SK-MEL-5 (cell line): ENCODE data around the gene DRAM1. TPM values are rescaled to one million over a fixed set of nuclear protein-coding genes. Genes with fewer than 3 reads are reported as not detected.
A peak's percentile ranks its signal among the peaks of the same experiment; 100 is the strongest.
"Not testable (repeated sequence)": the region's sequence is repeated elsewhere in the genome, so short reads cannot be mapped to it uniquely, and the experiment has no call there.

ENCODE experiments used
- DNase-seq: peaks from one replicate; pipeline ENCODE4 v3.0.0-alpha.2; 2016; ENCODE audit warnings: low read depth, low spot score
- in situ Hi-C: cut with HindIII; loops from 2 replicates; pipeline ENCODE4 v1.10.0; 2016; ENCODE audit warnings: low sequenced_read_pairs, high pct_unique_total_duplicates, low pct_unique_long_range_greater_than_20kb
- total RNA-seq: library from RNA; depleted of rRNA; stranded (reverse); fragments of >200 nt; shearing (Covaris generic); gene quantifications from 2 replicates; pipeline ENCODE4 v1.2.3, GENCODE V29; 2014

The DRAM1 gene
- total RNA-seq, 1 experiment from 2014 or later, result 9.3 TPM

DNA sequence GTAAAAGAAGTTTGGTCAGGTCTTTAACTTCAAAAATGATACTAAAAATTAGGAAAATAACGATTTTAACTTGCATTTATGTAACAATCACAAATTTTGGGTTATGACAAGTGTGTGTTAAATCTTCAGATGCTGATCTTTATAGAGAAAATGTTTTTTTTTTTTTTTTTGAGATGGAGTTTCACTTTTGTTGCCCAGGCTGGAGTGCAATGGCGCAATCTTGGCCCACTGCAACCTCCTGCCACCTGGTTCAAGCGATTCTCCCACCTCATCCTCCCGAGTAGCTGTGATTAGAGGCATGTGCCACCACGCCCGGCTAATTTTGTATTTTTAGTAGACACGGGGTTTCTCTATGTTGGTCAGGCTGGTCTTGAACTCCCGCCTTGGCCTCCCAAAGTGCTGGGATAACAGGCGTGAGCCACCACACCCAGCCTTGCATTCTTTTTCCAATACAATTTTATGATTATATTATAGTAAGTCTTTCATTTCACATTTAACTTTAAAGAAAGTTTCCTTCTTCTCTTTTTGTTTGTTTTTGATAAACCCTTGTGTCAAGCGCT lies 7.5 kb downstream of the DRAM1 start:
- in situ Hi-C loops, DNase-seq: not testable (repeated sequence)

- in situ Hi-C loops, result no loop called here
- no peak for DNase-seq
Measured at GRCh38 chr12:101885912-101886561, 8.7 kb downstream of the DRAM1 start.

DNA sequence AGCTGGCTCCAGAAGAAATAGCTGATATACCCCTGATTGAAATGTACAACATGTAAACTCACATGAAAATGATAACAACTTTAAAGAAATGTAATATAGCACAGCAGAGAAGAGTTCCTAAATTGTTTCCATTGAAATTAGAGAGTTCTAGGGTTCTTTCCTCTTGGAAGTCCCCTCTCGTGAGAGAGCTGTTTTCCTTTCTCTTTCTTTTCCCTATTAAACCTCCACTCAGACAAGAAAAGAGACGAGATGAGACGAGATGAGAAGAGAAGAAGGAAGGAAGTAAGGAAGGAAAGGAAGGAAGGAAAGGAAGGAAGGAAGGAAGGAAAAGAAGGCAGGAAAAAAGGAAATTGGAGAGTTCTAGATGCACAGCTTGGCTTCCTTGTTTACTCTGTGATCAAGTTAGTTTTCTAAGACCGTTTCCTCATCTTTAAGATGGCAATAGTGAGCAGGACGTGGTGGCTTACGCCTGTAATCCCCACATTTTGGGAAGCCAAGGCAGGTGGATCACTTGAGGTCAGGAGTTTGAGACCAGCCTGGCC lies 11.9 kb downstream of the DRAM1 start:
- in situ Hi-C loops, result no loop called here

DNA sequence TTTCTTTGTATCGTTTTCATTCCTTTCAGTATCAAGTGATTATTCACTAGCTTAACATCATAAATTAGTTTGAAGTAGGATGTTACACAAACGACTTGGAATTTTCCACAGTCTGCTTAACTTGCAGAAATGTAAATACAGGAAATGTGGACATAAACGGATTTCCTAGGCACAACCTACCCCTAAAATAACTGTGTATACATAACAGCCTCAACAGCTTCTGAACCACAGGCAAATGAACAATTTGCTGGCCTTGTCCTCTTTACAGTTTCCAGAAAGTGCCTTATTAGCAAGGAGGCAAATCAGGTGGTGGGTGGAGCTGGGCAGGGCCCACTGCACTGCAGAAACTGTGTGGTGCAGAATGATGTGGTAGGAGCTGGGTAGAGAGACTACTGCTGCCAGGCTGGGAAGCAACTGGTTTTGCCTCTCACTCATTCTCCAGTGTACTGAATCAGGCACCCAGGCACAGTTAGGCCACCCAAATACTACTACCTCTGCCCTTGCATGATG lies 14.1 kb downstream of the DRAM1 start:
- in situ Hi-C loops, result no loop called here
- no peak for DNase-seq

More for the DNA sequence above, 11.9 kb downstream of the DRAM1 start:
- no peak for DNase-seq

DNA sequence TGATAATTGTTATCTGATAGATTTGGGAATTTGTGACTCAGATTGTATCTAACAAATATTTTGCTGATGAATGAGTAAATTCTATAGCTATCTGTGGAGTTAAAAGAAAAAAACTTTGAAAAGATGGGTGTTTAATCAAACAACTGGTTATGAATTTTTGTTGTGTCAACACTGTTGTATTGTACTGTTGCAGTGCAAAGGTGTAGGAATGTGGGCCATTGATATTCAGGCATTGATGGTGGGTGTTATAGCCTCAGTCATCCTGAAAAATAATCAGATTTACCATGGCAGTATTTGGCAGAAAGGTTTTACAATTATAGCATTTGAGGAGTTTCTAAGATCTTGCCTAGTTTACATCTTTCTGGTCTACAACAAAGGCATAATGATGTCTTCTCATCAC lies 15.4 kb downstream of the DRAM1 start:
- in situ Hi-C loops, result no loop called here

GRCh38 chr12:101901777-101902176 lies 24.4 kb downstream of the DRAM1 start:
- no peak for DNase-seq
- in situ Hi-C loops, result no loop called here

More for the DNA sequence above, 15.4 kb downstream of the DRAM1 start:
- no peak for DNase-seq

DNA sequence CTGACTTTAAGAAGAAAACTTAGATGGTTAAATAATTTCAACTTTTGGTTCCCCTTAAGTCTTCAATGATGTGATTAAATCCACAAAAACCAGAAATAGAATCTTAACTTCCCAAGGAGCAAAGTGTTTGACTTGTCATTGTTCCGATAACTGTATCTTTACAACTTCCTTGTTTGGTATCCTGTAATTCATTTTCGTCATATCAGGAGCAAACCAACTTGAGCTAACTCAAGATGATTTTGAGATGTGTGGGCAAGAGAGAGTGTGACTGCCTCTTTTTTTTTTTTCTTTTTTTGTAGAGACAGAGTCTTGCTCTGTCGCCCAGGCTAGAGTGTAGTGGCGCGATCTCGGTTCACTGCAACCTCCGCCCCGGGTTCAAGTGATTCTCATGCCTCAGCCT lies 25.3 kb downstream of the DRAM1 start:
- in situ Hi-C loops, result no loop called here
- no peak for DNase-seq

DNA sequence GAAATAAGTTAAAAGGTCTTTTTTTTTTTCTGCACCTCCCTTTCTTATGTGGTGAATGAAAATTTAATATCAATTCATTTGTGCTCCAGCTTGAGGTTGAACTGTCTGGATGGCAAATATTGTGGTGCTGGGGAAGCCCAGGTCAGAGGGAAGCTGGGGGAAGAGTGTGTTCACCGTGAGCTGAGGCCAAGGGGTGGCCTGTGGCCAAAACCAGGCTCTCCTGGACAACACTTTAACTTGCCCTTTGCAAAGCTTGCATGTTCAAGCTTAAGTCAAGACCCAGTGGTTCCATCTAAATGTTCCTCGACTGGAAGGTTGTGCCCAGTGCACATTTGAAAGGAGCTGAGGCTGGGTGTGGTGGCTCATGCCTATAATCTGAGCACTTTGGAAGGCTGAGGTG lies 28.8 kb downstream of the DRAM1 start:
- in situ Hi-C loops, result no loop called here
- DNase-seq, result no peak

DNA sequence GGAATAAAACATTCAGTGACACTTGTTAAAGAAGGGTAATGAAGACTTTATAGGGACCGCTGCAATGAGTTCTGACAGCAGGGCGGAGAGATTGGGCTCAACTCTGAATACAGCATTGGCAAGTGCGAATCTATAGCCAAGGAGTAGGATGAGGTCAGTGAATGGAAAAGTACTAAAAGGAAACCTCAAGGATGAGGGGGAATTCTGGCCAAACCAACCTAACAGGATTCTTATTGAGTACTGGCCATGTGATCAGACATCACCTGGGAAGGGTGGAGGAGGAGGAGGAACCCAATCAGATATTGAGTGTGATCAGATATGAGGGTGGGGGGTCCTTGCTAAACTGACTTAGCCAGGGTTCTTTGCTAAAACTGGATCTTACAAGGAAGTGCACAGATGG lies 31.0 kb downstream of the DRAM1 start:
- in situ Hi-C loops, result no loop called here

DNA sequence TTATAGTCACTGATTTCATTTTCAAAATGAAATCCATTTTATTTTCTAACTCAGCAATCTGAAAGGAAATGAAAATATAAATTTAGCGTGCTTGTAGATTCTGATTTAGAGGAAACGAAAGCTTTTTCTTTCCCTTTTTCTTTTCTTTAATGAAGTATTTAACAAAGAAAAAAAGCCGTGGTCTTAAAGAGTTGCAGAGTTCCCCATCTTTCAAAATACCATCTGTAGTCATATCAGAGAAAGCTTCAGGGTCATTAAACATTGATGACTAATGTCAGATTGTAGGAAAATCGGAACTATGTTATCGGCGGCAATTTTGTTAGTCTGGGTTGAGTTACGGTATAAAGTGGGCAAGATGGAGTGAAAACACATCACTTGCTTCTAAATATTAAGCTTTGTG lies 32.3 kb downstream of the DRAM1 start:
- in situ Hi-C loops, result no loop called here
- DNase-seq, result no peak

More for the DNA sequence above, 31.0 kb downstream of the DRAM1 start:
- DNase-seq, result no peak

DNA sequence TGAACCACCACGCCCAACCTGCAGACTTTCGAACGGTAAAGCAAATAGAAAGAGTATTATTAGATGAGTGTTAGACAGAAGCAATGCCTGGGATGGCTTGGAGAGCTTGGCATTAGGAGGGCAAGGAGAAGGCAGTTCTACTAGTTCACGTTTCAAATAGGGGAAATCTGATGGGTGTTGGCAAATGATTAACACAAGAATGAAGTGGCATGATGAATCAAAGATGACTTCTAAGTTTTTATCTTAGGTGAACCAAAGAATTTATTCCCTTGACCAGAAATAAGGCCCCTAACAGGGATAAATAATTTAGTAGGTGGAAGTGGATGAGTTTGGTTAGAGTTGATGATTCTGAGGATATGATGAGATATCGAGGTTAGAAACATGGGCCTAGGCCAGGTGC lies 38.5 kb downstream of the DRAM1 start:
- DNase-seq, result no peak
- in situ Hi-C loops, result no loop called here

DNA sequence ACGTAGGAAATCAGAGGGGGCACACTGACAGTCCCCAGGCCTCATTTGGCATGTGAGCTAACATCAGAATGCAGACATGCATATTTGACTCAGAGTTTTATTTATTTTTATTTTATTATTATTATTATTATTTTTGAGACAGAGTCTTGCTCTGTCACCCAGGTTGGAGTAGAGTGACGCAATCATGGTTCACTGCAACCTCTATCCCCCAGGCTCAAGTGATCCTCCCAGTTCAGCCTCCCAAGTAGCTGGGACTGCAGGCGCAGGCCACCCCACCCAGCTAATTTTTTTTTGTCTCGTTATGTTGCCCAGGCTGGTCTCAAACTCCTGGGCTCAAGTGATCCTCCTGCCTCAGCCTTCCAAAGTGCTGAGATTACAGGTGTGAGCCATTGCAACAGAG lies 41.4 kb downstream of the DRAM1 start:
- DNase-seq, in situ Hi-C loops: not testable (repeated sequence)

GRCh38 chr12:101919447-101919846 lies 42.1 kb downstream of the DRAM1 start:
- in situ Hi-C loops, result no loop called here
- DNase-seq, result no peak

DNA sequence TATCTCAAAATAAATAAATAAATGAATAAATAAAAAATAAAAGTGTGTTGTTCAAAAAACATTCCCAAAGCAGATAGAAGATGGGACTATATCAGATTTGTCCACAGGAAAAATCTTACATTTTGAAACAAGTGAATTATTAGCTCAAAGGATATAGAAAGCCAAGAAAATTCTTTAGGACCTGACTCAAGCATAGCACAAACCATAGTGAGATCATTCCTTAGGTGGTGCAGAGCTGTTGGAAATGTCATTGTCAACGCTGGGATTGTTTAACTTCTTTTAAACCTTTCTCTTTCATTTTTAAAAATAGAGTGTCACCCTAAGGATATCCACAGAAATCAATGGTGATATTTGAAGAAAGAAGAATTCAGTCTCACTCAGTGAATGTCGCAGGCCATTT lies 43.5 kb downstream of the DRAM1 start:
- no peak for DNase-seq
- in situ Hi-C loops, result no loop called here

DNA sequence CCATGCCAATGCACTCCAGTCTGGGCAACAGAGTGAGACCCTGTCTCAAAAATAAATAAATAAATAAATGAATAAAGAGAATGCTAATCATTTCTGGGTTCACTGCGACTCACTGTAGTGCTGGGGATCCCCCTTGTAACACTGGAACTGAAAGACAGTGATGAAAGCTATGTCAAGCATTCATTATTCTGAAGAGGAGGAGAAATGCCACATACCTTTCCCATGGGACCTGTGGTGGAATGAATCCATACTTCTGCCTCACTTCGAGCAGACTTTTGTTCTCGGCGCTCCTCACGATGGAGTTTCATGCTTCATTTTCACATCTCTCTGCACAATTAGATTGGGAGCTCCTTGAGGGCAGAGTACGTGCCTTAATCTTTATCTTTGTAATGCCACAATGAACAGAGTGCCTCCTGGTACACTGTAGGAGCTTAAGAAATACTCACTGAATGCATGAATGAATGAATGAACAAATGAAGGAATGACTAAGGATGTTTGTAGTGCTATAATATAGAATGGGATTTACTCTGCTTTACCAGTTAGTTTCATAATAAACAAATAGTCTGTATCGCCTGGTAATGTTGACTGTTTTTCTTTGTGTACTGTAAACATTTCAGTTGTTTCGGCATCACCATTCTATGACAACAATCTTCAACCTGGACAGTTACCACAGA lies 45.8 kb downstream of the DRAM1 start:
- in situ Hi-C loops, result no loop called here
- DNase-seq, result no peak

- peak; percentile 32 for DNase-seq
- in situ Hi-C loops, result no loop called here
Measured at GRCh38 chr12:101924618-101925017, 47.2 kb downstream of the DRAM1 start.

DNA sequence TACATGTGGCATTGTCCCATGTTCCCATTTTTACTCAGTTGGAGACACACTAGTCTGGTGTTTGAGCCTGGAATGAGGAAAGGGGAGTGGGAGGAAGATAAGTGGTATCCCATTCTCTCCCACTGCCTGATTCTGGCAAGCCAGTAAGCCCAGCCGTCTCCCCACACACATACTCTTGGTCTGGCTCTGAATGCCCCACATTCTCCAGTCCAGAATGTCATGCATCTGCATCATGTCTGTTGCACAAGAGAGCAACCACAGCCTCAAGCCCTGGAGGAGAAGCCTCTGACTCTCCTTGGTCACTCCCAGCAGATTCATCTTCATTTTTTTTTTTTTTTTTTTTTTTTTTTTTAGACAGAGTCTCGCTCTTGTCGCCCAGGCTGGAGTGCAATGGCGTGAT lies 48.0 kb downstream of the DRAM1 start:
- in situ Hi-C loops, result no loop called here
- DNase-seq, result peak; percentile 86

DNA sequence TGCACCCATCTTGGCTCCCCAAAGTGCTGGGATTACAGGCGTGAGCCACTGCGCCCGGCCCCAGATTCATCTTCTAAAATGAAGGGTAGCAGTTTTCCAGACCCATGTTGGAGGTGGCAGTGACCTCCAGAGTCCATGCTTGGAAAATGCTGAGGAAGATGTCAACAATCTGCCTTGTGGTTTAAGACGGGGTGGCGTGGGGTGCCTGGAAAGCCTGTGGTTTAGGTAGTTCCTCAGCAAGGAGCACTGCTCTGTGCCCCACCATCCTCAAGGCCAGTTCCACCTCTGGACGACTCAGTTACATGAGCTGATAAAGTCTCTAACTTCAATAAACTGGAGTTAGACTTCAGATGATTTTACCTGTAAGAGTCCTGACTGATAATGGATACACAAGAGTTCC lies 48.6 kb downstream of the DRAM1 start:
- DNase-seq, result no peak
- in situ Hi-C loops, result no loop called here

DNA sequence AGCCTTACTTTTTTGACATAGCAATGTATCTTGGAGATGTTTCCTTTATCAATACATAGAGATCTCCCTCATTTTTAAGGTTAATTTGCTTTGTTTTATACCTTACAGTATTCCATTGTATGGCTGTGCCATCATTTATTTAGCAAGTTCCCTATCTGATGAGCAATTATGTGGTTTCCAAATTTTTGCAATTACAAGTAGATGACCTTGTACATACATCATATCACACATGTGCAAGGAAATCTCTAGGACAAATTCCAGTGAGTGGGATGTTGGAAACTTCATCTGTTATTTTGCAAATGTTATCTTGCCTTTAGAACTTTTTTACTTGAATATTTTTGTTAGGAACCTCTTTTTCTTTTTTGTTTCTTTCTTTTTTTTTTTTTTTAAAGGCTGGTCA lies 49.7 kb downstream of the DRAM1 start:
- in situ Hi-C loops, result no loop called here
- DNase-seq, result no peak
